Activated T-cell treated with anti-CD3 and anti-CD28 coated beads for 48 hours (primary cell): ENCODE data around the gene BICC1.
"Not testable (repeated sequence)": the region's sequence is repeated elsewhere in the genome, so short reads cannot be mapped to it uniquely, and the experiment has no call there.

Experiments used
- DNase-seq: peaks from one replicate; pipeline ENCODE4 v3.0.0-alpha.2; 2020; ENCODE audit warnings: low read depth

The BICC1 gene

GRCh38 chr10:58827381-58827780 lies 314.7 kb downstream of the BICC1 start:
- DNase-seq, result no peak

GRCh38 chr10:58829839-58830238 lies 317.2 kb downstream of the BICC1 start:
- DNase-seq, result no peak

GRCh38 chr10:58830697-58831096 lies 318.0 kb downstream of the BICC1 start:
- DNase-seq, result no peak

GRCh38 chr10:58833771-58834561 lies 321.3 kb downstream of the BICC1 start:
- no peak for DNase-seq

- DNase-seq, result no peak
Measured at GRCh38 chr10:58836176-58836700, 323.6 kb downstream of the BICC1 start.

GRCh38 chr10:58836991-58837575 lies 324.4 kb downstream of the BICC1 start:
- no peak for DNase-seq

GRCh38 chr10:58837826-58838225 lies 325.2 kb downstream of the BICC1 start:
- no peak for DNase-seq

GRCh38 chr10:58838561-58839208 lies 326.0 kb downstream of the BICC1 start:
- DNase-seq, result no peak

- no peak for DNase-seq
Measured at GRCh38 chr10:58839771-58840170, 327.1 kb downstream of the BICC1 start.

GRCh38 chr10:58840840-58841435 lies 328.3 kb downstream of the BICC1 start:
- DNase-seq, result no peak

GRCh38 chr10:58842860-58843376 lies 330.2 kb downstream of the BICC1 start:
- DNase-seq, result no peak

GRCh38 chr10:58843760-58844159 lies 331.1 kb downstream of the BICC1 start:
- no peak for DNase-seq

- DNase-seq, result no peak
Measured at GRCh38 chr10:58844680-58845079, 332.0 kb downstream of the BICC1 start.

- no peak for DNase-seq
Measured at GRCh38 chr10:58846856-58847255, 334.2 kb downstream of the BICC1 start.

GRCh38 chr10:58851606-58852005 lies 338.9 kb downstream of the BICC1 start:
- no peak for DNase-seq

GRCh38 chr10:58853668-58854067 lies 341.0 kb downstream of the BICC1 start:
- DNase-seq, result no peak

GRCh38 chr10:58854811-58855210 lies 342.1 kb downstream of the BICC1 start:
- DNase-seq, result no peak

- DNase-seq, result no peak
Measured at GRCh38 chr10:58856508-58857240, 344.0 kb downstream of the BICC1 start.

- no peak for DNase-seq
Measured at GRCh38 chr10:58857251-58857805, 344.7 kb downstream of the BICC1 start.

- not testable (repeated sequence) for DNase-seq
Measured at GRCh38 chr10:58858123-58858522, 345.5 kb downstream of the BICC1 start.

- DNase-seq, result no peak
Measured at GRCh38 chr10:58859526-58859925, 346.9 kb downstream of the BICC1 start.
